Stimulated activated CD4-positive, alpha-beta T cell treated with anti-CD3 and anti-CD28 coated beads, Interleukin-1b, Interleukin-23, amount 100 ng/mL, for 4 hours (primary cell): ENCODE results near the gene COL19A1.
"Not testable (repeated sequence)": the region's sequence is repeated elsewhere in the genome, so short reads cannot be mapped to it uniquely, and the experiment has no call there.

Source experiments
- DNase-seq, 2 donors: peaks; one replicate each; pipeline ENCODE4 v3.0.0-alpha.2; 2020; ENCODE audit warnings: low read depth in 2 of 2

COL19A1 gene

DNA sequence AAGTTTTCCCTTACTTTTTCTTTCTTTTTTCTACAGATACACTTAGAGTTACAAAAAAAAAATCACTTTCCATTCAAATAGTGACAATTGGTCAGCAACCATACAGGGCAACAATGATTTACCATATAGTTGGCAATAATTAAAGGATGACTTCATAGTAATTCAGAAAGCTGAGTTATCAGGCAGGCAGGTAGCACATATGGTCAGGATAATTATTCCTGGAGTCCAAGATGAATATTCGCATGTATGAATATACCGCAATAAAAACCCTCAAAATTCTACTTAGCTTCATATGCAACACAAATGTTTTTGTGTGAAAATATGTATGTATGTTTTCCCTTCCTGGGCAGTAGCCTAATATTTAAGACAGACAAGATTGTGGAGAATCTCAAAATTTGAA, 34.5 kb downstream of the COL19A1 start:
- DNase-seq = no peak

DNA sequence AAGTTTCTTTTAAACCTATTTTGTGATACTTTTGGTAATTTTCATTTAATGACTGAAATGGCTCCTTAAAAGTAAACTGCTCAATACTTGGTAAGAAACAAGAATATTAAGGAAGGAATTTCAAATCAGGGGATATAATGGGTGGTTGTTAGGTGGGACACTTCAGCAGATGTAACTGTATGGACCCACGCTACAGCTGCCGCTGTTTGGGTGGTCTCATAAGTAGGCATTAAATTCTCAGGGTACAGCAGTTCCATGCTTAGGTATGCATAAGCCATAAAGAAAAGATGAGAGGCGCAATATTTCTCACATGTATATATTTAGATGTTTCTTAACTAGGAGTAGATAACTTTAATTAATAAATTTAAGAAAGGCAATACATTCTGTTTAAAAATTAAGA, 35.0 kb downstream of the COL19A1 start:
- DNase-seq = no peak

DNA sequence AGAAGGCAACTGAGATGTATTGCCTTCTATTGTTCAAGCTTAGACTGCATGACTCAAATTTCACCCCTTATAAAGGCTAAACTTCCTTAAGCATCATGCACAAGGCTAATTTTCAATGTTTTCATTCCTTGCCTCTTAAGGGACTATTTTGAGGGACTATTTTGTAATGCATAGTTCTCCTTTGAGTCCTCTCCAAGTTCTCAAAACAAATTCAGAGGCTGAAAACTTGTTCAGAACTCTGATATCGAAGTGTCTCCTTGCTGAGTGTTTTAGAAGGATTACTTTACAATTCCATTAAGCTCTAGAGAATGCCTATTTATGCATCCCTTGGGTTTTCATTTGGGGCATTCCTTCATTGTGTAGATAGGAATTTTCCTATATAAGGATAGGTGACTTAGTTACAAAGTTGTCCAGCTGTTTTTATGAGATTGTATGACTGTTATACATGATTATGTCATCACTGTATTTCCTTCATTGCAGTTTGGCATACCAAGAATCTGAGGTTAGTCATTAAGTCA, 41.7 kb downstream of the COL19A1 start:
- no peak for DNase-seq

DNA sequence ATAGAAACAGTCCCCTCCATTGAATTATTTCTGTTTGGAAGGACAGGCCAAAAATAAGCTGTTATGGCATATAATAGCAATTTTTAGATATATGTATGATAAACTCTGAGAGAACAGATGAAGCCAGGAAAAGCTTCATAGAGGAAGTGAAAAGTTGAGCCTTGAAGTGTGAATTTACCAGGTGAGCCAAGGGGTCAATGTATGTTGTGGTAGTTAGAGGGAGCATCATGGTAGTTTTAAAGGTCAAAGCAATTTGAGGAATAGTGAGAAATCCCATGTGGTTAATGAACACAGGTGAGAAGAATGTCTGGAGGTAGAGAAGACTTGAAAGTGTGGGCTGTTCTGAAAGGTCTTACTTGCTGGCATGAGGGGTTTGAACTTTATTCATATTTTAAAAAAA, 47.0 kb downstream of the COL19A1 start:
- no peak for DNase-seq

DNA sequence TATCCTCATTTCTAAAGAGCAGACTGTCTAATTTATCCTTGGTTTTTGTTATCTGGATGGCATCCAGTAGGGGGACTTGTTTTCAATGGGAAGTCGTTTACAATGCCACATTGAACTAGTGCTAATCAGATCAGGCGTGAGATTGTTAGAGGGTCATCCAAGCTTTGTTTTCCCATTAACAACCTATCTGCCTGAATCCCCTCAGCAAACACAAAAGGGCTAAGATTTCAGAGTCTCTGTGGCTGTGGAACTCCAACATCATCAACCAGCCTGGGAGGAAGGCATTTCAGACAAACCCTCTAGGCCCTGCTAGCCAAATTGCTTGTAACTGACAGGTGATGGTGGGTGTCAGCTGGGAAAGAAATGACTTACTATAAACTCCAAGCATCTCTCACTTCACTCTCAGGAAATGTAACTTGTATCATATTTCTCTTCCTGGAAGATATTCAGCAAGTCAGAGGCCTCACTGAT, 47.7 kb downstream of the COL19A1 start:
- DNase-seq = no peak

DNA sequence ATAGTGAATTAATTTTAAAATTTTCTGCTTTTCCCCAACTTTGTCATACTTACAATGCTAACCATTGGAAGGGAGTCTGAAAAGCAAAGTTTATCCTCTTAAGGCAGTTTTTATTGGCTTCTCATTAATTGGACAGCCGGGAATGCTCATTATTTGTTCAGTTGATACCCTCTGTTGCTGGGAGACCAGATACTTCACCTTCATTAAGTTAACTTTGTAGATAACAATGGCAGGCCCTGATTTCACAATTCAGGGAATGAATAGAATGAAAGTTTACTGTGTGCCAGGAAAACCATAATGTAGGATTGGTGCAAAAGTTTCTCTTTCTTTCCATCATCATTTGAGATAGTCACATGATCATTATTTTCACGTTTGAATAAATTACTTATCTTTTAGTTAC, 49.0 kb downstream of the COL19A1 start:
- DNase-seq = no peak

DNA sequence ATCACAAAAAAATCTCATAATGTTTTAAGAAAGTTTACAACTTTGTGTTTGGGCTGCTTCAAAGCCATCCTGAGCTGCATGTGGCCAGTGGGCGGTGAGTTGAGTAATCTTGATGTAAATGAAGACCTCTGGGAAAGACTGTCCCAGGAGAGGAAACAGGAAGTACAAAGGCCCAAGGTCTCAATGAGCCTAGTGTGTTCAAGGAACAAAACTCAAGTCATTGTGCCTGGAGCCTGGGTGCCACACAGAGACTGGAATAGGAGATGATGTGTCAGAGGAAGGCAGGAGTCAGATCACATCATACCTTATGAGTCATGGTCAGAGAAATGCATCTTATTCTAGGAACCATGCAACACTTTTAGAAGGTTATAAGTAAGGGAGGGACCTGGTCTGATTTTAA, 51.5 kb downstream of the COL19A1 start:
- DNase-seq = no peak

DNA sequence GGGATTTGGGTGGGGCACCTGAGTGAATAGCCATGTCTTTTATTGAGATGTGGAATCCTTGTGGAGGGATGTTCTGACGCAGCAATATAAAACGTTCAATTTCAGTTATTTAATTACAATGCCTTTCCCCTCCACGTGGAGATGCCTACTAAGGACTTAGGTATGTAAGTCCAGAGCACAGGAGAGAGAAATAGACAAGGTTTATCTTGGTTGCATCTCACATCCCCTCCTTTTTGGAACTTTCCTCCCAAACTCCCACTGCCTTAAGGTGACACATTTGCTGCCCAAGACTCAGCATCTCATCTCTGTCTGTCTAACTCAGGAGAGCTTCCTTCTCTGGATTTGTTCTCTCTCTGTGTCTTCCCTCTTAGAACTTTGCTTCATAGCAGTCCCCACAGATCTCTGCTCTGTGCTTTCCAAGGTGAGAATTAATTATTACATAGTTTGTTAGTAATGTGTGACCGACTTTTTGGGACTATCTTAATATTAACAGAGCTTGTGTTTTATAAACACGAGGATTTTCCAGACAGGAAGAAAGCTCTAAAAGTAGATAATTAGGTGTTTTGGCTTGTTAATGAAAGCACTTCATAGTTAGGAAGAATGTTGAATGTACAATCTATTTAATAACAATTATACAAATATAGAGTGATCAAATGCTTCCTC, 52.6 kb downstream of the COL19A1 start:
- no peak for DNase-seq

DNA sequence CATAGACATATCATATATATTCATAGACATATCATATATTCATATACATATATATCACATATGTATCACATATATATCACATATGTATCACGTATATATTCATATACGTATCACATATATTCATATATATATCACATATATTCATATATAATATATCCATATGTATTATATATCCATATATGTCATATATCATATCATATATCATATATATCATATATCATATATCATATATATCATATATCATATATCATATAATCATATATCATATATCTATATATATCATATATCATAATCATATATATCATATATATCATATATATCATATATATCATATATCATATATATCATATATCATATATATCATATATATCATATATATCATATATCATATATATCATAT, 54.7 kb downstream of the COL19A1 start:
- not testable (repeated sequence) for DNase-seq

DNA sequence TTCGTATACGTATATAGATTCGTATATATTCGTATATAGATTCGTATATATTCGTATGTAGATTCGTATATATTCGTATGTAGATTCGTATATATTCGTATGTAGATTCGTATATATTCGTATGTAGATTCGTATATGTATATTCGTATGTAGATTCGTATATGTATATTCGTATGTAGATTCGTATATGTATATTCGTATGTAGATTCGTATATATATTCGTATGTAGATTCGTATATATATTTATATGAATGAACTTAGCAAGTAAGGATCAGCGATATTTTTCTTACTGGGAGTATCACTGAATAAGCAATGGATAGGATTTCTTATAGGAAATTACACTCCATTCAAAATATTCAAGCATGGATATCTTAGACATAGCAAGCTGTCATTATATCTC, 55.3 kb downstream of the COL19A1 start:
- not testable (repeated sequence) for DNase-seq

DNA sequence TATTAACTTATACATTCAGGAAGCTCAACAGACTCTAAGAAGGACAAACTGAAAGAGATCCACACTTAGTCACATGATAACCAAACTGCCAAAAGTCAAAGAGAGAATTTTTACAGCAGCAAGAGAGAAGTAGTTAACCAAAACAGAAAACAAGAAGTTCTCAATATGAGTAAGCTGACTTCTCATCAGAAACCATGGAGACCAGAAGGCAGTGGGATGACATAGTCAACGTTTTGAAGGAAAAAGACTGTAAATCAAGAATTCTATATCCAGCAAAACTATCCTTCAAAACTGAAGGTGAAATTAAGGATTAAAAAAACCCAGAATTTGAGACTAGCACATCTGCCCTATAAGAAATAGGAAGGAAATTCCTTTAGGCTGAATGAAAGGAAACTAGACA, 60.4 kb downstream of the COL19A1 start:
- no peak for DNase-seq

DNA sequence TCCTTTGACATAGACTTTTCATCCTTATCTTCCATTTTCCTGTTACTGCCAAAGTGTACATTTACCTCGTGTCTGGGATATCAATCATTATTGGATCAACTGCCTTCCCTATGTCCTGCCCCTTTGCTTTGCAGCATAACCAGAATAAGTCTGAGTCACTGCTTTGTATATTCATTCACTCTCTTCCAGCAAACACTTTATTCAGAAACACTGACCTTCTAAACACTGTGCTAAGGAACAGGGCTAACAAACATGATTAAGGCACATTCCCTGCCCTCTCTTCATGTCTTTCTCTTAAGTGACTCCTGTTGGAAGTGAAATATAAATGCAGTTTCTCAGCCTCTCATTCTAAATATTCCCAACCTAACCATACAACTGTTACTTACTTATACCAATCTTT, 66.9 kb downstream of the COL19A1 start:
- DNase-seq = no peak

DNA sequence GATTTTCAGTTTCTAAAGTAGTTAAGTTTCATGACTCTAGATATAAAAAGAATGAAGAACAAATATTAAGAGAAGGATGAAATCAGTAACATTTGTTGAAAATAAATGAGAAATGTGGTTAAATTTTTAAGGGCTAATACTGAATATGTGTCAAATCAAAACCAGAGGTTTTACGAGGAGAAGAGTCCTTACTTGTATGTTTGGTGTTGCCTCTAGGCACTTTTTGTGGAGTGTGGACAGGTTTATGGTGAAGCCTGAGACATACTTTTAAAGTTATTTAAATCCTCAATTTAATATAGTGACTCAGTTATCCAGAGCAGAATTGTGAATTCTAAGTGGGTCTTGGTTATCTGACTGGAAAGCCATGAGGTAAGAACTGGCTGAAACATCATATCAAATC, 68.7 kb downstream of the COL19A1 start:
- DNase-seq = no peak

DNA sequence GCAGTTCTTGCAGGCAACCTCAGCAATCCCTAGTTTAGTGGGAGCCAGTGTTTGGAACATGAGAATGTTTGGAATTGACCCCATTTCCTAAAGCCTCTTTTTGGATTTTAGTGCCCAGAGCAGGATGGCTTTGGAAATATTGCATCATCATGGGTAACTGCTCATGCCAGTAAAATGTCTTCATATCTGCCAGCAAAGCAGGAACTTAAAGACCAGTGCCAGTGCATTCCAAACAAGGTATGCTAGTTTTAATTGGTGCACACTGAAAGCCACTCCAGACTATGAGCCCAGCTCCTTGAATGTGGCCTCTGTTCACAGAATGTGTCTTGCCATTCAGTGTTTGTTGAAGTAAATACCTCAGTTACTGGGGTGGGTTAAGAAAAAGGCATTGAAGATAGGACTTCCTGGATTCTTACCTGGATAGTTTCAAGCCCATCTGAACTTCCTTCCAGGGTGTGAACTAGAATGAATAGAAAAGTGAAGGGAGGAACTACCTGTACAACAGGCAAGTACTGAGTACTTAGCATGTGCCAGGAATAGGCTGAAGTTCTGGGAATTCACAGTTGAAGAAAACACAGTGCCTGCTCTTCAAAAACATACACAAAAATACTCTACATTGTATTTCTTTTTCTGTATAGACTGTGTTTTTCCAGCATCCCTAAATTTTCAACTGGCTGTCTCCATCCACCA, 70.5 kb downstream of the COL19A1 start:
- no peak for DNase-seq

DNA sequence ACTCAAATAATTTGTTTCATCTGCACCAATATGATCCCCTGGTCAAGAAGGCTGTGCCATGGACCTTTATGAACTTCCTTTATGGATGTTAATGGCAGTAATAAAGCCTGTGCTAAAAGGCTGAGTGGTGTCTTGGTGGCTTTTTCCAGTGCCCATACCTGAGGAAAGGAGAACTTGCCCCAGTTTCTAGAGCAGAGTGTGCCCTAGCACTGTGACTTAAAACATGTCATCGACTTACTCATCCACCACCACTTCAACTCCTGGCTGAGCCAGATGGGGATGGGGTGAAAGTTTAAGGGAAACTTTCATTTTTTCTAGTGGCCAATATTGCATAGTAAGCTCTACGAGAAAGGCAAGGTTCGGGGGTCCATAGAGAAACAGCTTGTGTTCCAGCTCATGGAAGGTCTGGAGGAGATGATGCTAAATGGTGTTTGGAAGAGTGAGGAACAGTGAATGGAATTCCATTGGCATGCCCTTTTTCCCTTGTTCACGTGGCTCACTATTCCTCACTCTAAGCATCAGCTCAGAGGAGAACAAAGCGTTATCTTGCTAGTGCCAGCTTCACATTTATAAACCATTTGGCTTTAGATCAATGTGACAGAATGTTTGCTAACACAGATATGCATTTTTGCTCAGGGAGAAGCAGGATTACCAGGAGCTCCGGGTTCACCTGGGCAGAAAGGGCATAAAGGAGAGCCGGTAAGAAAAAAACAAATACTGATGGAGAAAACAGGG, 71.2 kb downstream of the COL19A1 start:
- DNase-seq = no peak

DNA sequence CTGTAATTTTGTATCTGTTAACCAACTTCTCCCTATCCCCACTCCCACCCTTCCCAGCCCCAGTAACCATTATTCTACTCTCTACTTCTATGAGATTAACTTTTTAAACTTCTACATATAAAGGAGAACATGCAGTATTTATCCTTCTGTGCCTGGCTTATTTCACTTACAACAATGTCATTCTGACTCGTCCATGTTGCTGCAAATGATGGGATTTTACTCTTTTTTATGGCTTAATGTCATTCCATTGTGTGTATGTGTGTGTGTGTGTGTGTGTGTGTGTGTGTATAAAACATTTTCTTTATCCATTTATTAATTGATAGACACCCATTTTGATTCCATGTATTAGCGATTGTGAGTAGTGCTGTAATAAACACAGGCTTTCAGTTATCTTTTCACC, 76.1 kb downstream of the COL19A1 start:
- no peak for DNase-seq

DNA sequence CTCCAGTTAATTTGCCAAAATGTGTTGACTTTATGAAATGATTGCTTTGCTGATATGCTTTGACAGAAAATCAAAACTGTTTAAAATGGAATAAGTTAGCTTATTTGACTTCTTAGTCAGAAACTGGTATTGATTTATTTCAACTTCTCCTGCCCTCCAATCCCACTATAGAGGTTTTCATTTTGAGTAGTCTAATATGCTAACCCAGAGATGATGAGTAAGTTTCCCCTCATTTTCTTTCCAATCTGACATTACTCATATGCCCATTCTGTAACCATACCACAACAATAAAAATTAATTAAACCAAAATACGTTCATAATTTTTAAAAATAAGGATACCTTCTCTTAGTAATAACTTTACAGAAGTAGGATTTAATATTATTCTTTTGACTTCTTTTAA, 78.8 kb downstream of the COL19A1 start:
- DNase-seq = no peak

DNA sequence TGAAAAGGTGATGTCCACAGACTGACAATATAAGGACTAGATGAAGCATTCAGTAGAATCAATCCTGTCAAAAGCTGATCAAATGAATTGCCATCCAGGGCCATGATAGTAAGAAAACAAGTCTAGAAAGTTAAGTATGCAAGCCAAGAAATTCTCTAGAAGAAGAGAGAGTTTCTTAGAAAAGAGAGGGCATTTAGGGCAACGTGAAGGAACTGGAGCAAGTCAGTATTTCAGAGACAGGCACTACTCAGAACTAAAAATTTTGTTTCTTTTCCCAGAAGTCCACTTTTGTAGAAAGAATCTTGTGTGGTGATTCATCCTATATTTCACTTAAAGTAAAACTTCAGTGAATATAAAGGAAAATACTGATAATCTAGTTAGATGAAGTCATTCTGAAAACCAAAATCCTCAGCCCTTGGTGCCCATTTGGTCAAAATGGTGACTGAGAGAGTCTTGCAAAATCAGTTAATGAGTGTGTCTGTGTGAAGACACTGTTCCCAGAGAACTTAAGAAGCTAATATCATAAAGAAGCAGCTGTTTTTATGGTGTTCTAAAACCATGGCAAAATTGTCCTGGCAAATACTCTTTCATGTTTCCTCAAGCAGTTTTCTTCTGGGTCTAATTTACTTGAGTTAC, 82.2 kb downstream of the COL19A1 start:
- DNase-seq = no peak

DNA sequence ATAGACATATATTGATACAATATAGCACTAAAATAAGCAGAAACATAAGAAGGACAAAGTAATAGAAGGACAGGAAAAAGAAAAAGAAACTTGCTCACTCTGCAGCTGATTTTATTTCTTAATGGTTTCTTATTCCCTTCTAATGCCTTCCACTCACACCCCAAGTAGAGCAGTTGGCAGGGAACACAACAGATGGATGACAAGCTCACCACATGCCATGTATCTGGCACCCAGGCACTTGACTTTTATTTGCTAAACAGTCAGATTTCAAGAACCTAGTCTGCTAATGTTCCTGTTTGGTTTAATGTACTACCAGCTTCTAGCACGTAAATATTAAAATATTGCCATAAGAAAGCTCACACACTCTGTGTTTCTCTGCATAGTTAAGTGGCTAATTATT, 87.1 kb downstream of the COL19A1 start:
- no peak for DNase-seq

DNA sequence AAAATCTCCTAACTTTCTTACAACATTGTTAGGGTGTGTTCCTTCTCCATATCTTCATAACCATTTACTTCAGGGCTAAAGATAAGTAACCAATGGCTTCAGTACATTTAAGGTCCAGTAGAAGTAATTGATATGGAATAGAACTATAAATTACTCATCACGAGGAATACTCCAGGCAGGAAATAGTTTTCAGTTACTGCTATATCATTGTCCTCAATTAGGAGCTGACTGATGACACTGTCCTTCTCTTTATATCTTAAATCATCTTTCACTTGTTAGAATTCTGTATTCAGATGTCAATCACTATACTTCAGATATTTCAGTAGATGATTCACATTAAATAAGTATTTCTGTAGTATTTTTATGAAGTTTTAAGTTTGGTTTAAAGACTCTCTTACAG, 88.4 kb downstream of the COL19A1 start:
- no peak for DNase-seq

DNA sequence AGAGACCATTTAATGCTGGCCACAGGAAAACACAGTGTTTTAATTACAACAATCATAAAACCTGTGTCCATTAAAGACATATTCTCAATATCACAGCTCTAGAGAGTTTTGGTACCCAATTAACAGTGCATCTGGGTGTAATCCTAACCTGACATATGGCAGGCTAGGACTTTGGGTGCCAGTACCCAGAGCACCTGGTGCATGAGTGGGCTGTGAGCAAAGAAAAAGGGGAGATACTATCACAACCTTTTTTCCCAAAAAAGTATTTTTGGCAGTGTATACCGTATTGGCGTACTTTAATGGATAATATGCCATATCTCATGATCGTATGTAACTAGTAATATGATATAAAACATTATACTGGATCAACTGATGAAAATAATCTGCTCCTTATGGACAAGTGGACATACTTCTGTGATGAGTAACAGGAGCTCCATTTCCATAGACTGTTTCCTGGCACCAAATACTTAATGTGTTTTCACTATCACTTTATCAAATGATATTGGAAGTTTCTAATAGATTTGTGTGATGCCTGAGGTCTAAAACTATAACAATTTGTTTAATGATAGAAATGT, 91.7 kb downstream of the COL19A1 start:
- DNase-seq = no peak

DNA sequence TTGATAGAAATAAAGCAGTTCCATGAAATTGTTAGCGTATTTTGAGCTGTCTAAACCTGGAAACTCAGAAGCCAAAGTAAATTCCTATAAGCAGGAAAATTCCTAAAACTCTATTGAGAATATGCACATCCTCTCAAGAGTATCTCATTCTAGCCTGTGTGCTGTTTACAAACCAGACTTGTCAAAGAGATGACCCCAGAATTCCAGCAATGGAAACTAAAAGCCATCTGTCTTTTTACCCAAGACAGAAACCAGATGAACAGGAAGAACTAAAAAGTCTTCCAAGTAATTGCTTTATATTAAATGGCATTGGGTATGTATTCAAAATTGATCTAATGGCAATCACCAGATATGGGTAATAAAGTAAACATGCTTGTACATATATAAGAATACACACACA, 92.6 kb downstream of the COL19A1 start:
- no peak for DNase-seq
